ENCODE data around the gene ITGB4.
"Not testable (repeated sequence)": the region's sequence is repeated elsewhere in the genome, so short reads cannot be mapped to it uniquely, and the experiment has no call there.

The ITGB4 gene

GRCh38 chr17:75773808-75774470 lies 52.7 kb downstream of the ITGB4 start:
- no peak for DNase-seq

GRCh38 chr17:75774471-75774990 lies 53.3 kb downstream of the ITGB4 start:
- DNase-seq: no peak

- DNase-seq: no peak
These were observed 53.9 kb downstream of the ITGB4 start for GRCh38 chr17:75774991-75775668.

GRCh38 chr17:75776386-75777295 lies 55.4 kb downstream of the ITGB4 start:
- no peak for DNase-seq

- no peak for DNase-seq
These were observed 56.1 kb downstream of the ITGB4 start for GRCh38 chr17:75777296-75777922.

GRCh38 chr17:75778066-75778860 lies 57.0 kb downstream of the ITGB4 start:
- DNase-seq: not testable (repeated sequence)

GRCh38 chr17:75778861-75779249 lies 57.6 kb downstream of the ITGB4 start:
- no peak for DNase-seq

- peak; percentile 91 for DNase-seq
These were observed 58.2 kb downstream of the ITGB4 start for GRCh38 chr17:75779250-75779986.

GRCh38 chr17:75779987-75780889 lies 59.0 kb downstream of the ITGB4 start:
- no peak for DNase-seq

GRCh38 chr17:75783069-75783783 lies 62.0 kb downstream of the ITGB4 start:
- DNase-seq: no peak

GRCh38 chr17:75783803-75784472 lies 62.7 kb downstream of the ITGB4 start:
- DNase-seq: no peak

GRCh38 chr17:75784473-75785015 lies 63.3 kb downstream of the ITGB4 start, which contains the start of gene UNK:
UNK (plus strand) TSS chr17:75784806; CDS start chr17:75784881, 75 bp downstream.
- DNase-seq: peak; percentile 91

- no peak for DNase-seq
These were observed 64.0 kb downstream of the ITGB4 start for GRCh38 chr17:75785016-75785890.

- DNase-seq: no peak
These were observed 70.0 kb downstream of the ITGB4 start for GRCh38 chr17:75791254-75791653.

GRCh38 chr17:75793460-75793859 lies 72.2 kb downstream of the ITGB4 start:
- no peak for DNase-seq

- no peak for DNase-seq
These were observed 74.8 kb downstream of the ITGB4 start for GRCh38 chr17:75795820-75796607.

- DNase-seq: no peak
These were observed 78.1 kb downstream of the ITGB4 start for GRCh38 chr17:75799402-75799801.

Data from activated CD4-positive, CD25-positive, alpha-beta regulatory T cell treated with anti-CD3 and anti-CD28 coated beads, Interleukin-2, amount 50 U/mL, for 72 hours (primary cell).